ENCODE results near the gene ERN2.

ERN2 gene

GRCh38 chr16:23716484-23716883 is 3.5 kb upstream of the ERN2 start:
- no peak for FAIRE-seq

DNA sequence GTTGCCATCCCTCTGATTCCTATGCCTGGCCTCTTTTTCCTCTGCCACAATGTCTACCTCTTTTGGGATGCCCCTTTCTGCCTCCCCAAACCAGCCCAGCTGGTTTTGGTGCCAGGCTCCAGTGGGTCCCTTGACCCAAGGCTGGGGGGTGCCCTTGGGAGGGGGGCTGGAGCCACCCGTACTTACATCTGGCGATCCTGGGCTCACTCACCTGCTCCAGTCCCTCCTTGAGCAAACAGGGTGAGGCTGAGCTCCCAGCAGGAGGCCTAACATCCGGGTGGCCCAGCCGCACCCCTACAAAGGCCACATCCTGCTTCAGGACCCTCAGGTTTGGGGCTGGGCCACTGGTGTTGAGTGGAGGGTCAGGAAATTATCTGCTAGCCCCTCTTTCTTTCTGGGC is 1.2 kb downstream of the ERN2 start:
- no peak for FAIRE-seq

DNA sequence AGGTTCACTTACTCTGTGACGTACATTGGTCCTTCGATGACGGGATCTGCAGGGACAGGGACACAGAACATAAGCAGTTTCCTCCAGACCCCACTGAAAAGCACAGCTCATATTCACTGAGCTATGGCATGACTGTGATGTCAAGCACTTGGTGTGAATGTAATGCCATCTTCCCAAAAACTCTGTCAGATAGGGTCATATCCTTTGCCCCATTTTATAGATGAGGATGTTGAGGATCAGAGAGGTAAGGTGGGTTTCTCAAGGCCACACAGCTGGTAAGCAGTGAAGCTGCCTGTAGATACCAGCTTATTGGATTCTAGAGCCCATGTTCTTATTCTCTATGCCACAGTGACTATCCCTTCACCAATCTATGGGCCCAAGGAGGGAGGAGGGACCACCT is 2.5 kb downstream of the ERN2 start:
- no peak for FAIRE-seq

DNA sequence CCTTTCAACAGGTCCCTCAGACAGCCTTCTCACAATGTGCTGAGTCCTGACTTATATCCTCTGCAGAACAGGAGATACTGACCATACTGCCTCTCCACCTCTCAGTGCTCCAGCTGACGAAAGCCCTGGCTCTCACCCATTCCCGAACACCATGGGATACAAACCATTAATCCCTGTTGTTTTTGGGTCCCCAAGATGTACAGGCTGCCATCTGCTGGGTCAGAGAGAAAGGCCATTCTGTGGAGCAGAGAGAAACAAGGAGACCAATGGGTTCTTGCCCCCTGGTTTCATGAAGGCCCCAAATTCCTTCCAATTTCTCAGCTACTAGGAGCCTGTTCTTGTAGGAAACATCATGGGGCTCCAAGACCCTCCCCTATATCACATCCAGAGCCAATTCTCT is 3.0 kb downstream of the ERN2 start:
- no peak for FAIRE-seq

DNA sequence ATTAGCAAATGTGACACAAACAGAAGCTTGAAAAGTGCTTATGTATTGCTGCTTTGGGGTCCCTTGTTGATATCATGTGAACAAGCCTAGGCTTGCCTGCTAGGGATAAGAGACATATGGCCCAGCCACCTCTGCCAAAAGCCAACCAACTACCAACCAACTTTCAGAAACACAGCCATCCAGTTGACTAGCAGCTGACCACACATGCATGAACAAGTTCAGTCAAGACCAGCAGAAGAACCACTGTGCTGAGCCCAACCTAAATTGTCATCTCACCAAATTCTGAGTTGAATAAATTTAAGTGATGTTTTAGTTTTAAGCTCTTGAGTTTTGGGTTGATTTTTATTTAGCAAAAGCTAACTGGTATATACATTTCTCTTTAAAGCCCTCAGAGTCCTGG is 3.5 kb downstream of the ERN2 start:
- FAIRE-seq = no peak

DNA sequence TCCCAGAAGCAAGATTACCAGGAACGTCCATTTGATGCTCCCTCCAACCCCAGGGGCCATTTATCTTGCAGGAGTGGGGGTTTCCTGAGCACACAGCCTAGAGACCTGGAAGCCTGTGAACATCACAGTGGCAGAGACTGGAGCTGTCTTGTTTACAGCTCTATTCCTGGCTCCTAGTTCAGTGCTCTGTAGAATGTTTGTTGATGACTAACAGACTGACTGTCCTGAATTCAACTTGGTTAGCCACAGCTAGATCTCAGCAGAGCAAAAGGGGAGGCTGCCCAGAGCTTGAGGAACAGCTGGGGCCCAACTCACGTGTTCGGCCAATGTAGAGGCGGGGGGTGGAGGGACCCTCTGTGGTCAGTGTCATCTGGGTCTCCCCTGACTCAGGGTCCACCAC is 6.6 kb downstream of the ERN2 start:
- no peak for FAIRE-seq

DNA sequence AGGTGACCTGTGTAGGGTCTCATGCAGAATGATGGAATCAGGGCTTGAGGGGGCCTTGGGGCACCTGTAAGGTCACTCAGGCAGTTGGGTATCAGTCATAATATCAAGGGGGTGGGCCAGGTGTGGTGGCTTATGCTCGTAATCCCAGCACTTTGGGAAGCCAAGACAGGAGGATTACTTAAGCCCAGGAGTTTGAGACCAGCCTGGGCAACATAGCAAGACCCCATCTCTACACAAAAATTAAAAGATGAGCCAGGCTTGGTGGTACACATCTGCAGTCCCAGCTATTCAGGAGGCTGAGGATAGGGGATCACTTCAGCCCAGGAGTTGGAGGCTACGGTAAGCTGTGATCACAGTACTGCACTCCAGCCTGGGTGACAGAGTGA is 7.5 kb downstream of the ERN2 start:
- FAIRE-seq = no peak

DNA sequence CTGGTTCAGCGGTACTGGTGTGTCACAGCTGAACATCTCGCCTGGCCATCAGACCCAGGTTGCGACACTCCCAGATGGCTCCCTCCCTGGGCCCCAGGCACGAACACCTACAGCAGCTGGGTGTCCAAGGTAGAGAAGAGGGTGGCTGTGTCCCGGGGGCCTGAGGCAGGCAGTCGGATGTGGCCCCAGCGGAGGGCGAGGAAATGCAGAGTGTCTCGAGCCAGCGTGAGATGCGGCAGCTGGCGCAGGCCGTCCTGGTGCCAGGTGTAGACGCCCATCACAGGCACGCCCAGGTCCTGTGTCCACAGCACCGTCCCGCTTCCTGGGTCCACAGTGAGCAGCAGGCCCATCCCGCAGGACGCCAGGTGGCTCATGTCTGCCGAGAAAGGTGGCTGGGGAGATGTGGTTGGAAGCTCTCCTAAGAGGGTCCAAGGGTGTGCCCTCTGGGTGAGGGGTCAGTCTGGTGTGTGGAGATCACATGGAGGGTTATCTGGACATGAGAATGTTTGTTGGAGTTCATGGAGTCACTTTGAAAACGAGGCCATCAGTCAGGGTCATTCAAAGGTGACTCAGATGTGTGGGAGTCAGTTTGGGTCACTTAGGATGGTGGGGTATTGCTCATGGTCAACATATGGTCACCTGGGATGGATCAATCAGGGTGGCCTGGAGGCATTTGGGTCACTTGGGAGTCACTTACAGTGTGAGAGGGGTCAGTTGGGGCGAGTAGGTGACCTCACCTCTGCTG is 8.1 kb downstream of the ERN2 start:
- FAIRE-seq = no peak

DNA sequence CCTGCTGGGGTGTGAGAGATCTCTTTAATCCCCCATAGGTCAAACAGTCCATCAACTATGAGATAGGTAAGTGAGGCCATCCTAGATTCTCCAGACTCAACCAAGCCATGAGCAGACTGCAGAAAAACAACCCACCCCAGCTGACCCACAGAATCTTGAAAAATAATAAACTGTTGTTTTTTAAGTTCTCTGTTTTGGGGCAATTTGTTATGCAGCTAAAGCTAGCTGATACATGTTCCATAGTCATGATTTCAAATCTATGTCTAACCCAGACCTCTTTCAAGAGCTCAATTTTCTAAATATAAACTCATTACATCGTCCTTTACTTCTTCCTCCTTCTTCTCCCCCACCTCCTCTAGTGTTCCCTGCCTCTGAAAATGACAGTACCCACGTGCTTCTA is 10.1 kb downstream of the ERN2 start:
- no peak for FAIRE-seq

DNA sequence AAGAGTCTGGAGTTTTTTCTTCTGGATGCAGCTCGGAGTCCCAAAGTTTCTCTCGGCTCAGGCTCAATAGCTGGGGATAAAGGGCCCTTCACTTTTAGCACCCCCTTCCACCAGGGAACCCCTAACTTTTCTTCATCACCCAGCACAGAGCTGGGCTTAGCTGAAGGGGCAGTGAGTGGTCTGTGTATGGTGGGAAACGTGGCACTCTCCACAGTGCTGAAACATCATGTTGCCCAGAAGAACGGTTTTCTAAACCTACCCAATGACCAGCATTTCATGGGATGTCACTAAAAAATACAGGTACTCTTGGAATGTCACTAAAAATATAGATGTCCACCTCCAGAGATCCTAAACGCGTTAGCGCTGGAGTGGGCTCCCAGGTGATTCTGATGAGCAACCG is 12.0 kb downstream of the ERN2 start:
- FAIRE-seq = no peak

DNA sequence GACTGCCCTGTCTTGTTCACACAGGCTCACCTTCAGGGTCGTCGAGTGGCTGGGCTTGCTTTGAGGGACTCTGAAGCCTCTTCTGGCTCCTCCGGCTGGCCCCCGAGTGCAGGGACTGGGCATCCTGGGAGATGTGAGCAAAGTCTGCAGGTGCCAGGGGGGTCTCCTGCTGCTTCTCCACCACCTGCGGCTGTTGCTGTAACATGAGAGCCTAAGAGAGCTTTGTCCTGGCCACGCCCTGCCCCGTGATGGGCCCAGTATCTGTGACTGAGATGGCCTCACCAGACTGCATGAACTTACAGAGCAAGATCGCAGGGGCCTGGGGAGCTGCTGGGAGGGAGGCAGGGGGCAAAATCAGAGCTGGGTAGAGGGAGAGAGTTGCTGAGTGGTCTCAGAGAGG is 12.5 kb downstream of the ERN2 start:
- no peak for FAIRE-seq

DNA sequence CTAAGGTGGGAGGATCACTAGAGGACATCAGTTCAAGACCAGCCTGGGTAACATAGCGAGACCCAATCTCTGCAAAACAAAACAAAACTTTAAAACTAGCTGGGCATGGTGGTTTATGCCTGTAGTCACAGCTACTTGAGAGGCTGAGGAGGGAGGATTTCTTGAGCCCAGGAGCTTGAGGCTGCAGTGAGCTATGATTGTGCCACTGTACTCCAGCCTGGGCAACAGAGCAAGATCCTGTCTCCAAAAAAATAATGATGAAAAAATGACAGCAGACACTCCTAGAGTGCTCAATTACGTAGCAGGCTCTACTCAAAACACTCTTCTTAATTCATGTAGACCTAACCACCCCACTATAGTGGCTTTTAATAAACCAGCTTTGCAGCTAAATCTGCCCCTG is 12.9 kb downstream of the ERN2 start:
- FAIRE-seq = no peak

GRCh38 chr16:23699100-23699499 is 13.9 kb downstream of the ERN2 start:
- FAIRE-seq = no peak

DNA sequence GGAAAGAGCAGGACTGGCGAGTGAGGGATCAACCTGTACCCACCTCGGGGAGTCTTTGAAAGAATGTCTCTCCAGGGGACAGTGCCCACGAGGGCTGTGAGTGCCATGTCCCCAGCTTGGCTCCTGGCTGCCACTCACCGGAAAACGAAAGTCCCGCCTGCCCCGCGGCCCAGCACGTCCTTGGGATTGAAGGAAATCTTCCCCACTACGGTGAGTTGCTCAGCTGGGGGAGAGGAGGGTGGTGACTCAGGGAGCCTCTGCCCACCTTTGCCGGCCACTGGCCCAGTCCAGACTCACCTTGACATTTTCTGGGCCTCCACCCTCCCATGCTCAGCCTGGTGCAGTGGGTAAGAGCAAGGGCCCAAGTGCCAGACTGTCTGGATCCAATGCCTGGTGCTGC is 17.3 kb downstream of the ERN2 start:
- no peak for FAIRE-seq

DNA sequence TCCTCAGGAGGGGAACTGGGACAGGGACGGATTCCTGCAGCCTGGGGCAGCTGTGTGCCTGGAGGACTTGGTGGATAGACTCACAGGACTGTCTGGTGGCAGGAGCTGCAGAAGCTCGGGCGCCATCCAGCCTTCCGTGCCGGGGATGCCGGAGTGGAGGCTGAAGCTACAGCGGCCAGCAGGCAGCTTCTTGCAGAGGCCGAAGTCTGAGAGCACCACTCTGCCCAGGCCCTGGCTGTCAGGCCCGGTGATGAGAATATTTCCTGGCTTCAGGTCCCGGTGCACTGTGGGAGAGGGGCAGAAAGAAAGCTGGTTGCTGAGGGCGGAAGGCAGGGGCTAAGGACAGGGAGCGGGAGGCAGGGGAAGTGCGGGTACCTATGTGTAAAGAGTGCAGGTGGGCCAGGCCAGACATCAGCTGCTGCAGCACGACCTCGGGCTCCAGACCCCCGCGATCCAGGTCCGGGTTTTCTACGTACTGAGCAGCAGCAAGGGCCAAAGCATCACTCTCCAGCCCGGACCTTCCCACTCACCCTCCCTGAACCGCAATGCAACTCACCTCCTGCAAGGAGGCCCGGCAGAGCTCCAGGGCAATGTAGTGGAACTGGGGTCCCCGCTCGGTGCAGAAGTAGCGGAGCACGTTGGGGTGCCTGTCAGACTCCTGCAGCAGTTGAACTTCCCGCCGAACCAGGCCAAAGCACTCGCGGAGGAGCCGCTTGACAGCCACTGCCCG is 18.2 kb downstream of the ERN2 start:
- no peak for FAIRE-seq

DNA sequence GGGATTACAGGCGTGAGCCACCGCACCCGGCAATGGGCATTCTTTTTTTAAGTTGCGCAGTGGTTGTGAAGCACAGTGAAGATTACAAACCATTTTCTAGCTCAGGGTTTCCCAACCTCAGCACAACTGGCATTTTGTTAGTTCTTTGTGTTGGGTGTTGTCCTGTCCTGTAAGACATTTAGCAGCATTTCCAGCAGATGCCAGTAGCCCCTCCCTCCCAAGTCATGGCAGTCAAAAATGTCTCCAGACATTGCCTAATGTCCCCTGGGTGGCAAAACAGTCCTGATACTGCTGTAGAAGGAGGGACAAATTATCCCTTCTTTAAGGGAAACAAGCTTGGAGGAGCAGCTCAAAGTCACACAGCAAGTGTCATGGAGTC is 18.8 kb downstream of the ERN2 start:
- FAIRE-seq = no peak

- no peak for FAIRE-seq
These were observed 20.7 kb downstream of the ERN2 start for GRCh38 chr16:23692190-23692837.

DNA sequence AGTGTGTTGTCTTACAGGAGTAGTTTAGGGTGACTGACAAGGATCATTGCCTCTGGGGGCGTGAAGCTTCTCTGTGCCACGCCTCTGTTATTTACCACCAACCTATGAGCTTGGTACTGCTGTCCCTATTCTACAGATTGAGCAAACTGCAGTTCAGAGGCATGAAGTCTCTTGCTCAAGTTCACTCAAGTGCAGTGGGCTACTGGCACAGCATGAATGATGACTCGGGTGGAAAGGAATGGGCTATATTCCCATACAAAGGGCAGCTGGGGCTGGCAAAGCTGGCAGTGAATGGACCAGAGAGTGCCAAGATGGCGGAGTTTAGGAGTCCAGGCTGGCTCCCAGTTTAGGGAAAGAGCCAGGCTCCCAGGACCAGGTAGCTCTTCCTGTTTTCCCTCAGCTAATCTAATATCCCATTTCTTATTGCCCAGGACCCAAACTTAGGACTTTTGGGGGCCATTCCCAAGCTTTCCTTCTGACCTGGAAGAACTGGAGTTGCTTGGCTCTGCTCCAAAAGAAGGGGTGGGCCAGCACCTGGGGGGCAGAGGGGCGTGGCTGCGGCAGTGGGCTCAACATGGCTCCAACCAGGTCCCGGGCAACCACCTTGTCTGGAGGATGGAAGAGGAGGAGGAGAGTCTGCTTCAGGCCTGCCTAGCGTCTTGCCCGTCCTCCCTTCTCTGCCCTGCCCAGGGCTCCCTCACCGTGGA is 21.4 kb downstream of the ERN2 start:
- no peak for FAIRE-seq

- no peak for FAIRE-seq
These were observed 22.1 kb downstream of the ERN2 start for GRCh38 chr16:23690771-23691482.

DNA sequence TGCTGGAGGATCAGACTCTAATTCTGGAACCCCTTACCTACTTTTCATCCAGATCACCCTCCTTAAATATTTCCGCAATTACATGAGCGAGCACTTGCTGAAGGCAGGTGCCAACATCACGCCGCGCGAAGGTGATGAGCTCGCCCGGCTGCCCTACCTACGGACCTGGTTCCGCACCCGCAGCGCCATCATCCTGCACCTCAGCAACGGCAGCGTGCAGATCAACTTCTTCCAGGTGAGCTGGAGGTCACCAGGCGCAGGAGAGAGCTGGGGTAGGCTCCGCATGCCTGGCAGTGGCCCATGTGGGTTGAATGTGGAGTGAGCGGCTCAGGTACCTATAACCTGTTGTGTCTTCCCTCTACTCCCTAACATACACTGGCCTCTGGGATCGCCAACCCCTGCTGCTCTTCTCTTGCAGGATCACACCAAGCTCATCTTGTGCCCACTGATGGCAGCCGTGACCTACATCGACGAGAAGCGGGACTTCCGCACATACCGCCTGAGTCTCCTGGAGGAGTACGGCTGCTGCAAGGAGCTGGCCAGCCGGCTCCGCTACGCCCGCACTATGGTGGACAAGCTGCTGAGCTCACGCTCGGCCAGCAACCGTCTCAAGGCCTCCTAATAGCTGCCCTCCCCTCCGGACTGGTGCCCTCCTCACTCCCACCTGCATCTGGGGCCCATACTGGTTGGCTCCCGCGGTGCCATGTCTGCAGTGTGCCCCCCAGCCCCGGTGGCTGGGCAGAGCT is 23.4 kb downstream of the ERN2 start:
- FAIRE-seq = no peak

- no peak for FAIRE-seq
These were observed 25.8 kb downstream of the ERN2 start for GRCh38 chr16:23687034-23687808.
